Endodermal cell (in vitro differentiated cells): ENCODE results near the gene CLDN15. TPM values are rescaled to one million over a fixed set of nuclear protein-coding genes. Genes with fewer than 3 reads are reported as not detected.

ENCODE experiments used
- DNase-seq: peaks from one replicate; pipeline ENCODE4 v3.0.0-alpha.2; 2017
- H3K27ac ChIP-seq: 2 replicates; pipeline ENCODE4 v1.5.1; 2013; ENCODE audit warnings: mild to moderate bottlenecking, low read depth, low read length, moderate library complexity
- H3K27me3 ChIP-seq: 2 replicates; pipeline ENCODE4 v1.6.1; 2013; ENCODE audit warnings: mild to moderate bottlenecking, low read length, moderate library complexity; ENCODE audit not compliant: insufficient read depth, control insufficient read depth, poor library complexity, severe bottlenecking
- H3K36me3 ChIP-seq: 2 replicates; pipeline ENCODE4 v1.7.0; 2013; ENCODE audit warnings: mild to moderate bottlenecking, low read length, moderate library complexity; ENCODE audit not compliant: control insufficient read depth, insufficient read depth
- H3K4me1 ChIP-seq: one replicate; pipeline ENCODE4 v1.7.0; 2013; ENCODE audit warnings: low read length; ENCODE audit not compliant: control insufficient read depth, insufficient read depth
- H3K4me3 ChIP-seq: 2 replicates; pipeline ENCODE4 v1.5.1; 2013; ENCODE audit warnings: mild to moderate bottlenecking, low read length, moderate library complexity
- H3K9ac ChIP-seq: 2 replicates; pipeline ENCODE4 v1.6.1; 2013; ENCODE audit warnings: mild to moderate bottlenecking, low read length, moderate library complexity; ENCODE audit not compliant: poor library complexity, severe bottlenecking; ENCODE audit errors: extremely low read depth
- H3K9me3 ChIP-seq: 2 replicates; pipeline ENCODE4 v1.6.1; 2013; ENCODE audit warnings: mild to moderate bottlenecking, low read length, moderate library complexity; ENCODE audit not compliant: control insufficient read depth
- H3K27ac Mint-ChIP-seq: 2 replicates; pipeline ENCODE4 v1.8.0; 2020; ENCODE audit warnings: mixed read lengths
- H3K27me3 Mint-ChIP-seq: 2 replicates; pipeline ENCODE4 v1.8.0; 2021; ENCODE audit warnings: mild to moderate bottlenecking, mixed read lengths; ENCODE audit not compliant: insufficient read depth
- H3K36me3 Mint-ChIP-seq: 2 replicates; pipeline ENCODE4 v1.8.0; 2020; ENCODE audit warnings: low read depth, mixed read lengths
- H3K4me1 Mint-ChIP-seq: 2 replicates; pipeline ENCODE4 v1.8.0; 2020; ENCODE audit warnings: mixed read lengths
- H3K4me3 Mint-ChIP-seq: 2 replicates; pipeline ENCODE4 v1.8.0; 2020; ENCODE audit warnings: mild to moderate bottlenecking, moderate library complexity, mixed read lengths
- H3K9me3 Mint-ChIP-seq: 2 replicates; pipeline ENCODE4 v1.8.0; 2020; ENCODE audit warnings: mild to moderate bottlenecking, mixed read lengths
- WGBS, 2 experiments: methylation state at CpG; one replicate each; pipeline versions ENCODE4 v1.1.5 to v1.1.7; 2013; ENCODE audit warnings: missing lambda C conversion rate in 2 of 2, mixed read lengths in 1 of 2; ENCODE audit not compliant: insufficient coverage in 1 of 2, insufficient read length in 1 of 2; 5-methylcytosine and 5-hydroxymethylcytosine counted together
- total RNA-seq, 2 donors: library from RNA; stranded (reverse); fragmentation: NEBNext Ultra II Directional in 1 of 2; extraction: Animal tissue kit (Norgen Biotek cat#: 25700) in 1 of 2; gene quantifications; 2 replicates in 1 of 2; 3 replicates in 1 of 2; pipeline ENCODE4 v1.2.1, GENCODE V29; 2021
- TF ChIP-seq, protein P1 (sequence below): fragments of 200-600 bp; sonication (generic); conservative IDR thresholded peaks from 2 replicates; pipeline ENCODE4 v1.5.0; 2021; ENCODE audit warnings: antibody characterized with exemption, mild to moderate bottlenecking

Gene CLDN15
- total RNA-seq, 2 donors from 2014 or later = 6.0 to 7.1 TPM

DNA sequence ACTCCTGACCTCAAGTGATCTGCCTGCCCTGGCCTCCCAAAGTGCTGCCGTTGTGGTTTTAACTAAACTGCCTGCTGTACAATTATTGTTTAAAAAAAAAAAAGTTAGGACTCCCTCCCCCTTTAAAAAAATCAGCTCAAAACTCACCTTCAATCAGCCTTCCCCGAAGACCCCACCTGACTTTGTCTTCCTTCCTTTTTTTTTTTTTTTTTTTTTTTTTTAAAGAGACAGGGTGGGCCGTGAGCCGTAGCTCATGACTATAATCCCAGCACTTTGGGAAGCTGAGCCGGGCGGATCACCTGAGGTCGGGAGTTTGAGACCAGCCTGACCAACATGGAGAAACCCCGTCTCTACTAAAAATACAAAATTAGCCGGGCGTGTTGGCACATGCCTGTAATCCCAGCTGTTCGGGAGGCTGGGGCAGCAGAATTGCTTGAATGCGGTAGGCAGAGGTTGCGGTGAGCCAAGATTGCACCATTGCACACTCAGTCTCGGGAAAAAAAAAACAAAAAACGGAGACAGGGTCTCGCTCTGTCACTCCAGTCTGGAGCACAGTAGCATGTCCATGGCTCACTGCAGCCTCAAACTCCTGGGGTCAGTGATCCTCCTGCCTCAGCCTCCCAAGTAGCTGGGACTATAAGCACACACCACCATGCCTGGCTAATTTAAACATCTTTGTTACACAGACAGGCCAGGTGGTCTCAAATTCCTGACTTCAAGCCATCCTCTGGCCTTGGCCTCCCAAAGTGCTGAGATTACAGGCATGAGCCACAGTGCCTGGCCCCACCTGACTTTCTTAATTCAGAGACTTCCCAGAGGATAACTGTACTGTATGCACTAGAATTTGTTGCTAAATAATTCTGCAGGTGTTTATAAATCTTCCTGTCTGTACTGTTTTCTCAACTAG is 4.1 kb upstream of the CLDN15 start:
- H3K27me3 ChIP-seq = no peaks in the 10 kb centered on the region
- Mint-ChIP-seq H3K4me3 (no peak overlapping the region), H3K9me3 (no peaks in the 10 kb centered on the region), H3K36me3 (peaks cover 16% of the 10 kb centered on the region), H3K4me1 (peaks cover 9% of the 10 kb centered on the region), H3K27ac (no peak overlapping the region), H3K27me3 (no peaks in the 10 kb centered on the region)
- H3K4me1 ChIP-seq = peaks cover 5% of the 10 kb centered on the region
- TF ChIP-seq, protein P1, sequence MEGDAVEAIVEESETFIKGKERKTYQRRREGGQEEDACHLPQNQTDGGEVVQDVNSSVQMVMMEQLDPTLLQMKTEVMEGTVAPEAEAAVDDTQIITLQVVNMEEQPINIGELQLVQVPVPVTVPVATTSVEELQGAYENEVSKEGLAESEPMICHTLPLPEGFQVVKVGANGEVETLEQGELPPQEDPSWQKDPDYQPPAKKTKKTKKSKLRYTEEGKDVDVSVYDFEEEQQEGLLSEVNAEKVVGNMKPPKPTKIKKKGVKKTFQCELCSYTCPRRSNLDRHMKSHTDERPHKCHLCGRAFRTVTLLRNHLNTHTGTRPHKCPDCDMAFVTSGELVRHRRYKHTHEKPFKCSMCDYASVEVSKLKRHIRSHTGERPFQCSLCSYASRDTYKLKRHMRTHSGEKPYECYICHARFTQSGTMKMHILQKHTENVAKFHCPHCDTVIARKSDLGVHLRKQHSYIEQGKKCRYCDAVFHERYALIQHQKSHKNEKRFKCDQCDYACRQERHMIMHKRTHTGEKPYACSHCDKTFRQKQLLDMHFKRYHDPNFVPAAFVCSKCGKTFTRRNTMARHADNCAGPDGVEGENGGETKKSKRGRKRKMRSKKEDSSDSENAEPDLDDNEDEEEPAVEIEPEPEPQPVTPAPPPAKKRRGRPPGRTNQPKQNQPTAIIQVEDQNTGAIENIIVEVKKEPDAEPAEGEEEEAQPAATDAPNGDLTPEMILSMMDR = no peak
- H3K9me3 ChIP-seq = no peaks in the 10 kb centered on the region
- 94 to 97% methylated on average over 9 to 16 of the region's 16 CpGs for WGBS, 2 experiments
- H3K4me3 ChIP-seq = no peak overlapping the region
- H3K9ac ChIP-seq = no peak overlapping the region
- peaks cover 16% of the 10 kb centered on the region for H3K36me3 ChIP-seq
- no peak overlapping the region for H3K27ac ChIP-seq
- no peak for DNase-seq

DNA sequence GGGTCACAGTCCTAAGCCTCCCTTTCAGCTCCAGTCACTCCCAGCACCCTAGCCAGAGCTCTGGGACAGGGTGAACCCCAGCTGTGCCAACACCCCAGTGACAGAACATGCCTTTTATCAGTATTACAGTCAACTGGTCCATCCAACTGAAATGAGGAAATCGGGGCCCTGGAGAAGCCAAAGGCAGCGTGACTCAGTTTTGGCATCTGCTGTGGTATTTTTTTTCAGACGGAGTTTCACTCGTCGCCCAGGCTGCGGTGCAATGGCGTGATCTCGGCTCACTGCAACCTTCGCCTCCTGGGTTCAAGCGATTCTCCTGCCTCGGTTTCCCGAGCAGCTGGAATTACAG is 3.4 kb upstream of the CLDN15 start:
- 95 to 97% methylated on average over 10 to 12 of the region's 12 CpGs for WGBS, 2 experiments
- Mint-ChIP-seq H3K27me3 (no peaks in the 10 kb centered on the region), H3K27ac (no peak overlapping the region), H3K36me3 (peaks cover 15% of the 10 kb centered on the region), H3K9me3 (no peaks in the 10 kb centered on the region), H3K4me1 (peaks cover 9% of the 10 kb centered on the region), H3K4me3 (no peak overlapping the region)
- DNase-seq = no peak
- Histone ChIP-seq H3K4me3 (no peak overlapping the region), H3K4me1 (peaks cover 5% of the 10 kb centered on the region), H3K27ac (no peak overlapping the region), H3K9ac (no peak overlapping the region), H3K9me3 (no peaks in the 10 kb centered on the region), H3K36me3 (peaks cover 15% of the 10 kb centered on the region), H3K27me3 (no peaks in the 10 kb centered on the region)
- TF ChIP-seq, protein P1 = no peak

DNA sequence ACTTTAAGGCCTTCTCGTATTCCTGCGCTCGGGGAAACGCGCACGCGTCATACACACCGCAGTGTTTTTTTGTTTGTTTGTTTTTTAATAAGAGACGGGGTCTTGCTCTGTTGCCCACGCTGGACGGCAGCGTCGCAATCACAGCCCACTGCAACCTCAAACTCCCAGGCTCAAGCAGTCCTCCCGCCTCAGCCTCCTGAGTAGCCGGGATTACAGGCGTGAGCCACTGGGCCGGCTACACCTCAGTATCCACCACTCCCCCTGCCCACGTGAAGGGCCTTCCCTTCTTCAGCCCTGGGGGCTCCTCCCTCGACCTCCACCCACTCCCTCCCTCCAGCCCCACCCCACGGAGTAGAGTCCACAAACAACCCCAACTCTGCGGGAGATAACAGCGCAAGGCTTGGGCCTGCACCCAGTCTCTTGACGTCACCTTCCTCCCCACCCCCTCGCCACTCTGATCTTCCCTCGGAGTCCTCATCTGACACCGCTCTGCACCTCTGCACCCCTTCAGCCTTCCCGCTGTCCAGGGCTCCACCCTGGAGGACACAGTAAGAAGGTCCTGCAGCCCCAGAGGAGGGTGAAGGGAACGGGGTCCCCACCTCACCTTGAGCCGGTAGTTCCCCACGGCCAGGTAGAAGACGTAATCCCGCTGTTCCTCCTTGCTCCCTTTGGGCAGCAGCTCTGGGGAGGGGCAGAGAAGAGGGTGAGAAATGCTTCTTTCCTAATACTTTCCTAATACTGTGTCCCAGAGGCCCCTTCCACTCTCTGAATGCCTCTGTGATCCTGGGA is 2.8 kb upstream of the CLDN15 start:
- H3K4me1 Mint-ChIP-seq = peaks cover 9% of the 10 kb centered on the region
- Histone ChIP-seq H3K27ac (no peak overlapping the region), H3K9ac (no peak overlapping the region), H3K36me3 (peaks cover 10% of the 10 kb centered on the region), H3K4me3 (no peak overlapping the region), H3K27me3 (no peaks in the 10 kb centered on the region), H3K4me1 (peaks cover 5% of the 10 kb centered on the region), H3K9me3 (no peaks in the 10 kb centered on the region)
- peaks cover 9% of the 10 kb centered on the region for H3K36me3 Mint-ChIP-seq
- WGBS, 2 experiments = 91 to 93% methylated on average over 11 to 32 of the region's 32 CpGs
- no peak overlapping the region for H3K4me3 Mint-ChIP-seq
- no peak for DNase-seq
- H3K27ac Mint-ChIP-seq = no peak overlapping the region
- H3K27me3 Mint-ChIP-seq = no peaks in the 10 kb centered on the region
- no peaks in the 10 kb centered on the region for H3K9me3 Mint-ChIP-seq
- TF ChIP-seq, protein P1 = no peak
